ENCODE results near the gene SLC6A8.

The SLC6A8 gene

GRCh38 chrX:153662266-153662665, 25.5 kb upstream of the SLC6A8 start:
- H3K9me3 ChIP-seq (ENCODE audit: control insufficient read depth, insufficient read depth, low read depth, low read length): no peaks in the 10 kb centered on the region
- ChIA-PET CTCF (interaction anchor here (0.7 to 4.5 kb wide), 14 partner anchors 10 to 721 kb away, joined by 3 to 24 read pairs (median 5); partner anchors contain the start of gene CCNQ), POLR2A (no interaction called here)
- H3K4me1 ChIP-seq (ENCODE audit: control insufficient read depth, insufficient read depth, low read length): no peaks in the 10 kb centered on the region
- TF ChIP-seq SALL2 (tag by site-specific recombination; IDR thresholded peaks at IDR 0.05; ENCODE audit: borderline replicate concordance): no peak
- TF ChIP-seq KLF1 (tag by site-specific recombination; IDR thresholded peaks at IDR 0.05): no peak
- no peak for TF ChIP-seq ZNF768 (tag by site-specific recombination; IDR thresholded peaks at IDR 0.05)
- TF ChIP-seq ZNF677 (tag by site-specific recombination; IDR thresholded peaks at IDR 0.05): no peak
- no peak for TF ChIP-seq ZNF571 (tag by site-specific recombination; IDR thresholded peaks at IDR 0.05)
- TF ChIP-seq SP7 (tag by site-specific recombination; IDR thresholded peaks at IDR 0.05): no peak
- no peak for TF ChIP-seq GLIS1 (tag by site-specific recombination; IDR thresholded peaks at IDR 0.05)
- no peak for TF ChIP-seq ZFP37 (tag by site-specific recombination; IDR thresholded peaks at IDR 0.05)
- no peak for TF ChIP-seq ZNF280C (tag by site-specific recombination; IDR thresholded peaks at IDR 0.05)
- TF ChIP-seq ZNF18 (tag by site-specific recombination; IDR thresholded peaks at IDR 0.05): no peak
- TF ChIP-seq ZBTB48 (tag by site-specific recombination; IDR thresholded peaks at IDR 0.05): no peak
- TF ChIP-seq ZNF843 (tag by site-specific recombination; IDR thresholded peaks at IDR 0.05): no peak
- no peak overlapping the region for H3K27ac ChIP-seq (ENCODE audit: extremely low read depth, low read depth, low read length)
- H3K36me3 ChIP-seq (ENCODE audit: control insufficient read depth in 2 of 2, insufficient read depth in 1 of 2, low read length in 2 of 2): no peaks in the 10 kb centered on the region
- H3K4me3 ChIP-seq (ENCODE audit: low read depth, low read length): no peak overlapping the region

- ChIA-PET CTCF (interaction anchor here (0.5 to 4.8 kb wide), 13 partner anchors 8 to 633 kb away, joined by 3 to 63 read pairs (median 4); no protein-coding TSS in a partner anchor), POLR2A (interaction anchor here (0.5 kb wide), 1 partner anchor 22 kb away, joined by 3 read pairs; the partner anchor contains the start of gene SLC6A8)
- Histone ChIP-seq H3K27ac (ENCODE audit: extremely low read depth, low read depth, low read length) (no peak overlapping the region), H3K4me3 (ENCODE audit: low read depth, low read length) (no peak overlapping the region), H3K36me3 (ENCODE audit: control insufficient read depth in 2 of 2, insufficient read depth in 1 of 2, low read length in 2 of 2) (no peaks in the 10 kb centered on the region), H3K9me3 (ENCODE audit: control insufficient read depth, insufficient read depth, low read depth, low read length) (no peaks in the 10 kb centered on the region), H3K4me1 (ENCODE audit: control insufficient read depth, insufficient read depth, low read length) (no peaks in the 10 kb centered on the region)
- peak; percentile 50 for TF ChIP-seq SCRT2 (tag by site-specific recombination; IDR thresholded peaks at IDR 0.05)
- no peak for TF ChIP-seq ZNF223 (tag by site-specific recombination; IDR thresholded peaks at IDR 0.05)
These were observed 21.9 kb upstream of the SLC6A8 start for GRCh38 chrX:153665726-153666306.

DNA sequence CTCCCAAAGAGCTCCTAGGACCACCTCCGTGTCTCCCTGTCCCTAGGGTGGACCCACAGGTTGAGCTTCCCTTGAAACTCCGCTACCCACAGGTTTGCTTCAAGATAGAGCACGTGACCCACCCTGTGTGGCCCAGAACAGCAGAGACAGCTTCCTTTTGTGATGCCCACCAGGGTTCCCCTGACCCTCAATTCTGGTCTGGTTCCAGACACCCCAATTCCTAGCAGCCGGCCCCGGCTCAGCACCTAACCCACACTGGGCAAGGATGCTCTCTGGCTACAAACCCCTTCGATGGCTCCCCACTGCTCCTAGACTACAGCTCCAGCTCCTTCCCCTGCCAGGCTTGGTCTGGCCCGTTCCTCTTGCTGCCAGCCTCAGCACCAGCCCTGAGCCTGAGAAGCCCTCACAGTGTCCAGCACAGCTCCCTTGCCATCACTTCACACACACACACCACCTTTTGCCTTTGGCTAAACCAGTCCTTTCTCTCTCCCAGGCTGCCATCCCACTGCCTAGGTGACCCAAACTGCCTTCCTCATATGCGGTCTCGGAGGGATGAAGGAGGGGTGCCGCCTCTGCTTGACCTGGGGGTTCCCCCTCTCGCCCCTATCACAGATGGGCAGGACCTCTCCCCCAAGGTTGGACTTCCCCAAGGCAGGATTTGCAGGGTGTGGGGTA, 20.3 kb upstream of the SLC6A8 start:
- ChIA-PET POLR2A (interaction anchor here (1.1 to 1.8 kb wide), 2 partner anchors 41 to 69 kb away, joined by 4 to 5 read pairs; no protein-coding TSS in a partner anchor), CTCF (interaction anchor here (0.7 to 5.2 kb wide), 41 partner anchors 9 to 725 kb away, joined by 3 to 63 read pairs (median 6); partner anchors contain the start of genes ARHGAP4, DUSP9 and SLC6A8)
- no peaks in the 10 kb centered on the region for H3K36me3 ChIP-seq (ENCODE audit: control insufficient read depth in 2 of 2, insufficient read depth in 1 of 2, low read length in 2 of 2)
- H3K9me3 ChIP-seq (ENCODE audit: control insufficient read depth, insufficient read depth, low read depth, low read length): no peaks in the 10 kb centered on the region
- no peaks in the 10 kb centered on the region for H3K4me1 ChIP-seq (ENCODE audit: control insufficient read depth, insufficient read depth, low read length)
- no peak overlapping the region for H3K4me3 ChIP-seq (ENCODE audit: low read depth, low read length)
- H3K27ac ChIP-seq (ENCODE audit: extremely low read depth, low read depth, low read length): no peak overlapping the region
- no peak for TF ChIP-seq ZNF341 (tag by site-specific recombination; IDR thresholded peaks at IDR 0.05; ENCODE audit: low read depth)
- 0 out of 2 replicates have a peak, but pooled peaks have one; percentile 12 for TF ChIP-seq PRDM10 (tag by site-specific recombination; IDR thresholded peaks at IDR 0.05)
- 0 out of 2 replicates have a peak, but pooled peaks have one; percentile 8 for TF ChIP-seq ZNF600 (tag by site-specific recombination; IDR thresholded peaks at IDR 0.05)
